SK-N-SH (cell line): ENCODE measurements around the gene TIAM2. TPM values are rescaled to one million over a fixed set of nuclear protein-coding genes. Genes with fewer than 3 reads are reported as not detected.

Experiments used
- CTCF ChIA-PET: fragments of 300-600, 350-600 bp; formaldehyde crosslinking; extraction: SDS; loops from one replicate; lab custom pipeline; 2021; lab: Yijun Ruan, JAX
- POLR2A ChIA-PET: fragments of 350-600 bp; sonication (Branson Sonifier 250); formaldehyde crosslinking; extraction: SDS; loops from one replicate; lab custom pipeline; 2020; ENCODE audit warnings: antibody characterized with exemption, inconsistent platforms; lab: Yijun Ruan, JAX
- DNase-seq: peaks from one replicate; pipeline ENCODE4 v3.0.0; 2012
- H2AFZ ChIP-seq: fragments of 200-600 bp; sonication (generic); 2 replicates; pipeline ENCODE4 v1.8.1; 2016; ENCODE audit warnings: antibody characterized with exemption, mild to moderate bottlenecking, low read depth
- H3F3A ChIP-seq: fragments of 200-600 bp; sonication (generic); replicated peaks from 2 replicates; pipeline ENCODE3; 2016; ENCODE audit warnings: antibody characterized with exemption, mild to moderate bottlenecking; ENCODE audit not compliant: insufficient read depth
- H3K27ac ChIP-seq, 2 experiments: fragments of 200-500 bp in 1 of 2; fragments of 200-600 bp in 1 of 2; sonication (Bioruptor generic) in 1 of 2; sonication (generic), shearing (Covaris generic) in 1 of 2; 2 replicates each; pipeline versions ENCODE4 v1.5.1 to v1.6.1; 2014 to 2016; ENCODE audit warnings: low read depth in 2 of 2, inconsistent platforms in 1 of 2, low read length in 1 of 2, mild to moderate bottlenecking in 1 of 2, mixed read lengths in 1 of 2
- H3K27me3 ChIP-seq: fragments of 200-600 bp; sonication (generic), shearing (Covaris generic); 2 replicates; pipeline ENCODE4 v1.6.1; 2016; ENCODE audit warnings: mixed run types; ENCODE audit not compliant: insufficient read depth
- H3K36me3 ChIP-seq, 2 experiments: fragments of 200-500 bp in 1 of 2; fragments of 200-600 bp in 1 of 2; sonication (Bioruptor generic) in 1 of 2; sonication (generic) in 1 of 2; replicated peaks in 1 of 2; 2 replicates each; pipeline versions ENCODE3 to v1.5.1; 2014 to 2016; ENCODE audit warnings: low read length in 1 of 2, mild to moderate bottlenecking in 1 of 2; ENCODE audit not compliant: insufficient read depth in 2 of 2, control insufficient read depth in 1 of 2
- H3K4me1 ChIP-seq, 2 experiments: fragments of 200-500 bp in 1 of 2; fragments of 200-600 bp in 1 of 2; sonication (Bioruptor generic) in 1 of 2; sonication (generic), shearing (Covaris generic) in 1 of 2; 2 replicates each; pipeline versions ENCODE4 v1.5.1 to v1.6.1; 2014 to 2016; ENCODE audit warnings: low read depth in 1 of 2, low read length in 1 of 2, mixed run types in 1 of 2; ENCODE audit not compliant: insufficient read depth in 2 of 2, control insufficient read depth in 1 of 2
- H3K4me2 ChIP-seq: fragments of 200-600 bp; sonication (generic), shearing (Covaris generic); 2 replicates; pipeline ENCODE4 v1.6.1; 2017; ENCODE audit warnings: mixed run types
- H3K4me3 ChIP-seq, 2 experiments: fragments of 200-500 bp in 1 of 2; fragments of 200-600 bp in 1 of 2; sonication (Bioruptor generic) in 1 of 2; sonication (generic), shearing (Covaris generic) in 1 of 2; 2 replicates each; pipeline versions ENCODE4 v1.5.1 to v1.8.1; 2014 to 2016; ENCODE audit warnings: low read depth in 2 of 2, inconsistent platforms in 1 of 2, low read length in 1 of 2, mild to moderate bottlenecking in 1 of 2, mixed read lengths in 1 of 2, moderate library complexity in 1 of 2
- H3K79me2 ChIP-seq: fragments of 200-600 bp; sonication (generic); 2 replicates; pipeline ENCODE4 v1.8.1; 2017; ENCODE audit warnings: mild to moderate bottlenecking; ENCODE audit not compliant: insufficient read depth
- H3K9ac ChIP-seq: fragments of 200-600 bp; sonication (generic); 2 replicates; pipeline ENCODE4 v1.6.1; 2017; ENCODE audit warnings: mixed run types
- H3K9me2 ChIP-seq: fragments of 200-600 bp; sonication (generic); 2 replicates; pipeline ENCODE4 v1.6.1; 2017; ENCODE audit warnings: mixed run types
- H3K9me3 ChIP-seq: fragments of 200-600 bp; sonication (generic); 2 replicates; pipeline ENCODE4 v1.6.1; 2017; ENCODE audit warnings: mixed run types, mild to moderate bottlenecking, moderate library complexity
- H4K20me1 ChIP-seq: fragments of 200-600 bp; sonication (generic); 2 replicates; pipeline ENCODE4 v1.6.1; 2017; ENCODE audit warnings: mild to moderate bottlenecking, mixed run types; ENCODE audit not compliant: insufficient read depth
- CHD2 ChIP-seq: fragments of 150-350 bp; IDR thresholded peaks from 2 replicates; pipeline ENCODE4 v1.6.1; 2018; ENCODE audit warnings: low read length; ENCODE audit not compliant: partially characterized antibody
- ELF1 ChIP-seq: IDR thresholded peaks from 2 replicates; pipeline ENCODE4 v1.4.0; 2012
- EP300 ChIP-seq, 2 experiments: IDR thresholded peaks; 2 replicates each; pipeline versions ENCODE4 v1.4.0 to v1.6.1; 2012; ENCODE audit warnings: borderline replicate concordance in 1 of 2, low read depth in 1 of 2, low read length in 1 of 2
- FOXJ3 ChIP-seq: sonication (generic); formaldehyde crosslinking; IDR thresholded peaks from 2 replicates; pipeline ENCODE4 v1.5.1; 2020; ENCODE audit warnings: mild to moderate bottlenecking, missing genetic modification reagents
- FOXM1 ChIP-seq: IDR thresholded peaks from 2 replicates; pipeline ENCODE4 v1.4.0; 2012; ENCODE audit warnings: low read depth, mild to moderate bottlenecking
- JUND ChIP-seq: IDR thresholded peaks from 2 replicates; pipeline ENCODE4 v1.4.0; 2012
- MAX ChIP-seq: IDR thresholded peaks from 2 replicates; pipeline ENCODE4 v1.4.0; 2012; ENCODE audit warnings: low read depth
- MXI1 ChIP-seq: IDR thresholded peaks from 2 replicates; pipeline ENCODE4 v1.6.1; 2012; ENCODE audit warnings: mild to moderate bottlenecking, low read depth, low read length, improper control_type of control experiment
- NFIC ChIP-seq: IDR thresholded peaks from 2 replicates; pipeline ENCODE4 v1.4.0; 2012; ENCODE audit warnings: borderline replicate concordance
- NRF1 ChIP-seq: IDR thresholded peaks from 2 replicates; pipeline ENCODE4 v1.6.1; 2012; ENCODE audit warnings: low read depth, mild to moderate bottlenecking, low read length
- POLR2AphosphoS5 ChIP-seq: IDR thresholded peaks from 2 replicates; pipeline ENCODE4 v1.6.1; 2012; ENCODE audit warnings: low read depth, low read length
- RAD21 ChIP-seq: IDR thresholded peaks from 2 replicates; pipeline ENCODE4 v1.6.1; 2012; ENCODE audit warnings: mild to moderate bottlenecking, low read length
- RCOR1 ChIP-seq: fragments of 150-350 bp; IDR thresholded peaks from 2 replicates; pipeline ENCODE4 v1.6.1; 2017; ENCODE audit warnings: antibody characterized with exemption, low read length
- RFX5 ChIP-seq: IDR thresholded peaks from 2 replicates; pipeline ENCODE4 v1.6.1; 2012; ENCODE audit warnings: mild to moderate bottlenecking, improper control_type of control experiment, low read length
- RXRA ChIP-seq: IDR thresholded peaks from 2 replicates; pipeline ENCODE4 v1.4.0; 2012; ENCODE audit warnings: low read depth, mild to moderate bottlenecking, borderline replicate concordance
- TAF1 ChIP-seq: IDR thresholded peaks from 2 replicates; pipeline ENCODE4 v1.6.1; 2012; ENCODE audit warnings: low read depth, mild to moderate bottlenecking, low read length, moderate library complexity, borderline replicate concordance
- TCF12 ChIP-seq: IDR thresholded peaks from 2 replicates; pipeline ENCODE4 v1.4.0; 2012
- TEAD4 ChIP-seq: IDR thresholded peaks from 2 replicates; pipeline ENCODE4 v1.4.0; 2012; ENCODE audit warnings: mild to moderate bottlenecking, borderline replicate concordance; ENCODE audit not compliant: insufficient read depth
- USF1 ChIP-seq: IDR thresholded peaks from 2 replicates; pipeline ENCODE4 v1.4.0; 2012; ENCODE audit warnings: low read depth, borderline replicate concordance
- YY1 ChIP-seq: IDR thresholded peaks from 2 replicates; pipeline ENCODE4 v1.4.0; 2012; ENCODE audit warnings: low read depth, mild to moderate bottlenecking
- WGBS: methylation state at CpG from one replicate; pipeline ENCODE4 v1.1.6; 2017; ENCODE audit warnings: low lambda C conversion rate; 5-methylcytosine and 5-hydroxymethylcytosine counted together
- polyA plus RNA-seq, 3 experiments: library from polyadenylated mRNA; depleted of rRNA; stranded (reverse); fragments of >200 nt; gene quantifications; 2 replicates each; pipeline ENCODE4 v1.2.3, GENCODE V29; 2012

The TIAM2 gene
- polyA plus RNA-seq, 1 of the 3 experiments (the other 2 are of a cell fraction) = 13.6 TPM

- ChIA-PET CTCF (interaction anchor here (0.8 to 1.7 kb wide), 2 partner anchors 52 to 72 kb away, joined by 3 to 4 read pairs; no protein-coding TSS in a partner anchor), POLR2A (no interaction called here)
- Histone ChIP-seq H3K79me2 (peaks cover 4% of the 10 kb centered on the region; the same call in 1 of the 2 replicates), H4K20me1 (no peaks in the 10 kb centered on the region), H3K9me2 (no peaks in the 10 kb centered on the region), H3K36me3 (no peaks in the 10 kb centered on the region), H3K9ac (no peak overlapping the region), H3K27me3 (no peaks in the 10 kb centered on the region), H3K27ac (no peak overlapping the region; a peak in 1 of 4 replicates), H3K4me1 (peaks cover 0 to 11% of the 10 kb centered on the region in 2 experiments; a peak in 2 of 4 replicates), H3F3A (peaks cover 25% of the 10 kb centered on the region), H3K4me2 (no peak overlapping the region), H3K9me3 (no peaks in the 10 kb centered on the region), H3K4me3 (no peak overlapping the region), H2AFZ (no peak overlapping the region)
- no peak for DNase-seq
- WGBS = 92% methylated on average over 6 of the region's 6 CpGs
- TF ChIP-seq RXRA (no peak), USF1 (no peak), TAF1 (no peak), FOXM1 (no peak), ELF1 (no peak), JUND (no peak), MXI1 (no peak), NRF1 (no peak), EP300 (IDR thresholded peaks at IDR 0.05; ENCODE audit: borderline replicate concordance in 1 of 2, low read depth in 1 of 2, low read length in 1 of 2) (no peak), TCF12 (no peak), MAX (no peak), RCOR1 (no peak), RAD21 (no peak)
These were observed 127.3 kb downstream of the TIAM2 start for GRCh38 chr6:155122199-155122950.

- POLR2A ChIA-PET = no interaction called here
These were observed 128.4 kb downstream of the TIAM2 start for GRCh38 chr6:155123520-155123919.

More at GRCh38 chr6:155123520-155123919, 128.4 kb downstream of the TIAM2 start:
- CTCF ChIA-PET = interaction anchor here (0.8 kb wide), 1 partner anchor 73 kb away, joined by 3 read pairs; no protein-coding TSS in a partner anchor
- H3K9me3 ChIP-seq = no peaks in the 10 kb centered on the region
- no peak overlapping the region for H2AFZ ChIP-seq
- no peak overlapping the region for H3K9ac ChIP-seq
- no peak overlapping the region for H3K4me2 ChIP-seq
- no peak for TF ChIP-seq TCF12
- no peak for TF ChIP-seq NRF1
- no peak for TF ChIP-seq NFIC
- TF ChIP-seq CHD2 = no peak
- no peak for TF ChIP-seq TAF1
- TF ChIP-seq YY1 = no peak
- no peak for TF ChIP-seq FOXJ3 (CRISPR knock-in tag)
- no peak for TF ChIP-seq TEAD4
- TF ChIP-seq MXI1 = no peak
- no peak for TF ChIP-seq FOXM1
- no peak for TF ChIP-seq POLR2AphosphoS5
- no peak for TF ChIP-seq RXRA
- TF ChIP-seq RFX5 = no peak
- TF ChIP-seq, all 33 proteins: peak for 0
- Histone ChIP-seq H3K9me2 (no peaks in the 10 kb centered on the region), H3K79me2 (no peaks in the 10 kb centered on the region), H3F3A (peaks cover 30% of the 10 kb centered on the region), H3K27ac (no peak overlapping the region), H3K27me3 (no peaks in the 10 kb centered on the region), H3K4me3 (no peak overlapping the region), H4K20me1 (no peaks in the 10 kb centered on the region), H3K36me3 (no peaks in the 10 kb centered on the region), H3K4me1 (peaks cover 0 to 11% of the 10 kb centered on the region in 2 experiments; a peak in 2 of 4 replicates)
- DNase-seq = no peak
- WGBS = 100% methylated on average over 3 of the region's 11 CpGs
